Endothelial cell of umbilical vein (primary cell): ENCODE data around the gene CST8. TPM values are rescaled to one million over a fixed set of nuclear protein-coding genes. Genes with fewer than 3 reads are reported as not detected.

Experiments
- BruUV-seq: library from RNA; stranded (reverse); fragments of 400-500 nt; replicated peaks from 2 replicates; lab custom pipeline; 2021; lab: Mats Ljungman, UMichigan
- CTCF ChIA-PET: fragments of 300-600, 350-600 bp; sonication (Branson Sonifier 250); formaldehyde crosslinking; loops from one replicate; lab custom pipeline; 2021; ENCODE audit warnings: antibody characterized with exemption, inconsistent platforms; lab: Charles Lee
- POLR2A ChIA-PET: fragments of 300-600, 350-600 bp; sonication (Branson Sonifier 250); formaldehyde crosslinking; loops from one replicate; lab custom pipeline; 2021; ENCODE audit warnings: antibody characterized with exemption, inconsistent platforms; lab: Charles Lee
- DNase-seq: peaks from one replicate; pipeline ENCODE4 v3.0.0-alpha.2; 2011; ENCODE audit warnings: low read depth, low spot score
- FAIRE-seq: peaks from 2 replicates; lab custom pipeline; 2011; peaks lifted over from hg19 to GRCh38; lab: Jason Lieb, UNC
- H2AFZ ChIP-seq: 2 replicates; pipeline ENCODE4 v1.6.0; 2012; ENCODE audit warnings: low read depth, low read length, control low read depth, inconsistent platforms
- H3K27ac ChIP-seq: 2 replicates; pipeline ENCODE4 v1.5.1; 2011; ENCODE audit warnings: low read depth, mild to moderate bottlenecking, control low read depth, low read length, moderate library complexity; ENCODE audit not compliant: insufficient read depth
- H3K27me3 ChIP-seq, 2 experiments: 2 replicates each; pipeline versions ENCODE4 v1.6.0 to v1.6.1; 2011; ENCODE audit warnings: low read length in 2 of 2, mixed read lengths in 1 of 2; ENCODE audit not compliant: control insufficient read depth in 2 of 2, insufficient read depth in 2 of 2
- H3K36me3 ChIP-seq, 2 experiments: 2 replicates in 1 of 2; 3 replicates in 1 of 2; pipeline ENCODE4 v1.5.1; 2011; ENCODE audit warnings: low read length in 2 of 2, mild to moderate bottlenecking in 1 of 2, moderate library complexity in 1 of 2; ENCODE audit not compliant: control insufficient read depth in 2 of 2, insufficient read depth in 2 of 2; ENCODE audit errors: extremely low read depth in 1 of 2
- H3K4me1 ChIP-seq: 3 replicates; pipeline ENCODE4 v1.5.1; 2011; ENCODE audit warnings: mild to moderate bottlenecking, low read length; ENCODE audit not compliant: control insufficient read depth, insufficient read depth; ENCODE audit errors: extremely low read depth
- H3K4me2 ChIP-seq: 2 replicates; pipeline ENCODE4 v1.6.1; 2011; ENCODE audit warnings: low read length, control low read depth, mixed read lengths; ENCODE audit not compliant: insufficient read depth
- H3K4me3 ChIP-seq, 3 experiments: fragments of 200-600 bp in 1 of 3; sonication (generic), shearing (Covaris generic) in 1 of 3; replicated peaks in 1 of 3; 2 replicates each; pipeline ENCODE4 v1.5.1; 2011 to 2016; ENCODE audit warnings: control low read depth in 3 of 3, low read length in 3 of 3, mild to moderate bottlenecking in 2 of 3, inconsistent platforms in 1 of 3, low read depth in 1 of 3, moderate library complexity in 1 of 3; ENCODE audit not compliant: insufficient read depth in 1 of 3
- H3K79me2 ChIP-seq: 2 replicates; pipeline ENCODE4 v1.6.0; 2012; ENCODE audit warnings: low read length, inconsistent platforms; ENCODE audit not compliant: control insufficient read depth, insufficient read depth
- H3K9ac ChIP-seq: replicated peaks from 2 replicates; pipeline ENCODE3; 2011; ENCODE audit warnings: low read length, control low read depth; ENCODE audit not compliant: insufficient read depth; ENCODE audit errors: extremely low read depth
- H3K9me1 ChIP-seq: replicated peaks from 3 replicates; pipeline ENCODE4 v1.6.0; 2011; ENCODE audit warnings: mild to moderate bottlenecking, low read length; ENCODE audit not compliant: control insufficient read depth, insufficient read depth; ENCODE audit errors: extremely low read depth
- H3K9me3 ChIP-seq: replicated peaks from 2 replicates; pipeline ENCODE4 v1.5.1; 2012; ENCODE audit warnings: low read length, inconsistent platforms; ENCODE audit not compliant: control insufficient read depth, insufficient read depth
- H4K20me1 ChIP-seq: replicated peaks from 2 replicates; pipeline ENCODE3; 2011; ENCODE audit warnings: mild to moderate bottlenecking, low read length; ENCODE audit not compliant: control insufficient read depth, insufficient read depth; ENCODE audit errors: extremely low read depth
- EZH2 ChIP-seq: IDR thresholded peaks from 2 replicates; pipeline ENCODE4 v1.6.1; 2012; ENCODE audit warnings: borderline replicate concordance, low read depth, mild to moderate bottlenecking, moderate library complexity, low read length, inconsistent platforms; ENCODE audit not compliant: severe bottlenecking
- FOS ChIP-seq: IDR thresholded peaks from 2 replicates; pipeline ENCODE4 v1.6.1; 2011; ENCODE audit warnings: mild to moderate bottlenecking, low read length, moderate library complexity, borderline replicate concordance; ENCODE audit not compliant: insufficient read depth
- GATA2 ChIP-seq: IDR thresholded peaks from 2 replicates; pipeline ENCODE4 v1.7.0; 2011; ENCODE audit warnings: low read depth, mild to moderate bottlenecking, moderate library complexity, mixed read lengths, low read length; ENCODE audit not compliant: insufficient read length, insufficient read depth
- JUN ChIP-seq: IDR thresholded peaks from 2 replicates; pipeline ENCODE4 v1.6.1; 2011; ENCODE audit warnings: borderline replicate concordance, low read depth; ENCODE audit not compliant: insufficient read length, insufficient read depth
- MYC ChIP-seq: IDR thresholded peaks from one replicate; pipeline ENCODE4 v1.6.1; 2011; ENCODE audit warnings: mild to moderate bottlenecking, low read depth, low read length
- POLR2A ChIP-seq: IDR thresholded peaks from 2 replicates; pipeline ENCODE4 v1.6.1; 2012; ENCODE audit warnings: low read depth, mild to moderate bottlenecking, control low read depth, low read length
- POLR2AphosphoS5 ChIP-seq: IDR thresholded peaks from 2 replicates; pipeline ENCODE4 v1.6.1; 2012; ENCODE audit warnings: low read depth, mild to moderate bottlenecking, control low read depth, low read length, moderate library complexity; ENCODE audit not compliant: insufficient read depth
- dilution Hi-C: fragments of 300-500 bp; cut with MboI; formaldehyde crosslinking; loops from one replicate; pipeline ENCODE4 v1.15.0; 2019; ENCODE audit warnings: low sequenced_read_pairs; ENCODE audit not compliant: extremely low pct_ligation_motif_present
- intact Hi-C: fragments of 100-400 bp; cut with micrococcal nuclease; formaldehyde crosslinking; loops from one replicate; pipeline ENCODE4 v1.10.0; 2022
- polyA plus RNA-seq, 4 experiments: library from polyadenylated mRNA; depleted of rRNA in 3 of 4; stranded (reverse) in 3 of 4; unstranded in 1 of 4; fragments of >200 nt; gene quantifications; 2 replicates each; pipeline versions ENCODE4 v1.2.1 to v1.2.3, GENCODE V29; 2011 to 2012; ENCODE audit warnings: missing spikeins in 1 of 4
- total RNA-seq: library from RNA; stranded (reverse); gene quantifications from 2 replicates; pipeline ENCODE4 v1.2.3, GENCODE V29; 2021
- TF ChIP-seq, protein P1 (sequence below): IDR thresholded peaks from 2 replicates; pipeline ENCODE4 v1.6.1; 2011; ENCODE audit not compliant: insufficient read depth, insufficient read length
- TF ChIP-seq, protein P2 (sequence below), 2 donors: IDR thresholded peaks; 1 replicate in 1 of 2; 2 replicates in 1 of 2; pipeline ENCODE4 v1.5.1; 2011; ENCODE audit warnings: low read length in 2 of 2, mild to moderate bottlenecking in 2 of 2, moderate library complexity in 2 of 2, control low read depth in 1 of 2, inconsistent platforms in 1 of 2, low read depth in 1 of 2; ENCODE audit not compliant: insufficient read depth in 1 of 2; ENCODE audit errors: extremely low read depth in 1 of 2

The CST8 gene
- total and polyA plus RNA-seq, 2 donors (not counting 3 experiments of a cell fraction or from before 2014, with no cell fraction given) = not detected

DNA sequence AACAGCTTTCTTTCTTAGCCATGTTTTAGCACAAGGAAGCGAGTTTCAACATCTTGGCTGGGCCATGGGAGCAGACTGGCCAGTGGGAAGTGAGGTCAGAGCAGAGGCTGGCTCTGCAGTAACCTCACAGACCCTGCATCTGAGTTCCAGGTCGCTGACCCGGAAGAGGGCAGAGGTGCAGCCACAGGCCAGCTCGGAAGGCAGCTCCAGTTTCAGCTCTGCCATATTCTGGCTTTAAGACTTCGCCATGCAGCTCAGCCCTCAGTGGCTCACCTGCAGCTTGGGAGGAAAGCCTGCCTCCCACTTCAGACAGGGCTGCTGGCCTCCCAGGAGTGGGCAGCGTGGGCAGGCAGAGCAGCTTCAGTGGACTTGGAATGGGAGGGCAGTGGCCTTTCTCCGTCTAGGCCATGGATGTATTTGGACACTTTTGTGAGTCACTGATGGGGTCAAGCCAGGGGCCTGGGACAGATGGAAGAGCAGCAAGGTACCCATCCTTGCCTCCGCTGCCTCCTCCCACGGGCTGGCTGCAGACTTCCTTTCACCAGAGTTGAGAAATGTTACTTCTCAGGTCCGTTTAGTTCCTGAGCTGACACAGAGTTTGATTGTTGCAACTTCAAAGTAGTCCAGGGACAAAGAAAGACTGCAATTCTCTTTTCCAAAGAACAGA lies 18.5 kb downstream of the CST8 start:
- POLR2A ChIA-PET = no interaction called here
- no peak overlapping the region for H3K27ac ChIP-seq
- no peak for DNase-seq
- CTCF ChIA-PET = no interaction called here
- no peaks in the 10 kb centered on the region for H4K20me1 ChIP-seq
- no peak overlapping the region for H2AFZ ChIP-seq
- no peak for FAIRE-seq
- BruUV-seq = no TSS peak
- dilution Hi-C loops = no loop called here
- H3K27me3 ChIP-seq = no peaks in the 10 kb centered on the region
- H3K4me3 ChIP-seq = no peak overlapping the region
- no peak overlapping the region for H3K9ac ChIP-seq
- no peak for TF ChIP-seq POLR2AphosphoS5
- TF ChIP-seq, protein P1, sequence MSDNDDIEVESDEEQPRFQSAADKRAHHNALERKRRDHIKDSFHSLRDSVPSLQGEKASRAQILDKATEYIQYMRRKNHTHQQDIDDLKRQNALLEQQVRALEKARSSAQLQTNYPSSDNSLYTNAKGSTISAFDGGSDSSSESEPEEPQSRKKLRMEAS = no peak
- TF ChIP-seq, protein P2, sequence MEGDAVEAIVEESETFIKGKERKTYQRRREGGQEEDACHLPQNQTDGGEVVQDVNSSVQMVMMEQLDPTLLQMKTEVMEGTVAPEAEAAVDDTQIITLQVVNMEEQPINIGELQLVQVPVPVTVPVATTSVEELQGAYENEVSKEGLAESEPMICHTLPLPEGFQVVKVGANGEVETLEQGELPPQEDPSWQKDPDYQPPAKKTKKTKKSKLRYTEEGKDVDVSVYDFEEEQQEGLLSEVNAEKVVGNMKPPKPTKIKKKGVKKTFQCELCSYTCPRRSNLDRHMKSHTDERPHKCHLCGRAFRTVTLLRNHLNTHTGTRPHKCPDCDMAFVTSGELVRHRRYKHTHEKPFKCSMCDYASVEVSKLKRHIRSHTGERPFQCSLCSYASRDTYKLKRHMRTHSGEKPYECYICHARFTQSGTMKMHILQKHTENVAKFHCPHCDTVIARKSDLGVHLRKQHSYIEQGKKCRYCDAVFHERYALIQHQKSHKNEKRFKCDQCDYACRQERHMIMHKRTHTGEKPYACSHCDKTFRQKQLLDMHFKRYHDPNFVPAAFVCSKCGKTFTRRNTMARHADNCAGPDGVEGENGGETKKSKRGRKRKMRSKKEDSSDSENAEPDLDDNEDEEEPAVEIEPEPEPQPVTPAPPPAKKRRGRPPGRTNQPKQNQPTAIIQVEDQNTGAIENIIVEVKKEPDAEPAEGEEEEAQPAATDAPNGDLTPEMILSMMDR (IDR thresholded peaks at IDR 0.05; ENCODE audit: extremely low read depth in 1 of 2, insufficient read depth in 1 of 2, low read depth in 1 of 2, low read length in 2 of 2) = no peak
- no peak for TF ChIP-seq FOS
- TF ChIP-seq EZH2 = no peak
- no peak for TF ChIP-seq JUN
- TF ChIP-seq MYC = no peak
- TF ChIP-seq GATA2 = no peak
- no peak for TF ChIP-seq POLR2A
- H3K79me2 ChIP-seq = no peaks in the 10 kb centered on the region
- H3K9me3 ChIP-seq = no peaks in the 10 kb centered on the region
- H3K36me3 ChIP-seq = no peaks in the 10 kb centered on the region
- no peaks in the 10 kb centered on the region for H3K9me1 ChIP-seq
- no peaks in the 10 kb centered on the region for H3K4me1 ChIP-seq
- intact Hi-C loops = no loop called here
- H3K4me2 ChIP-seq = no peak overlapping the region
